Measurements from ENCODE around the gene MAN2B2. TPM values are rescaled to one million over a fixed set of nuclear protein-coding genes. Genes with fewer than 3 reads are reported as not detected.

The MAN2B2 gene
- 12.2 TPM for total RNA-seq

DNA sequence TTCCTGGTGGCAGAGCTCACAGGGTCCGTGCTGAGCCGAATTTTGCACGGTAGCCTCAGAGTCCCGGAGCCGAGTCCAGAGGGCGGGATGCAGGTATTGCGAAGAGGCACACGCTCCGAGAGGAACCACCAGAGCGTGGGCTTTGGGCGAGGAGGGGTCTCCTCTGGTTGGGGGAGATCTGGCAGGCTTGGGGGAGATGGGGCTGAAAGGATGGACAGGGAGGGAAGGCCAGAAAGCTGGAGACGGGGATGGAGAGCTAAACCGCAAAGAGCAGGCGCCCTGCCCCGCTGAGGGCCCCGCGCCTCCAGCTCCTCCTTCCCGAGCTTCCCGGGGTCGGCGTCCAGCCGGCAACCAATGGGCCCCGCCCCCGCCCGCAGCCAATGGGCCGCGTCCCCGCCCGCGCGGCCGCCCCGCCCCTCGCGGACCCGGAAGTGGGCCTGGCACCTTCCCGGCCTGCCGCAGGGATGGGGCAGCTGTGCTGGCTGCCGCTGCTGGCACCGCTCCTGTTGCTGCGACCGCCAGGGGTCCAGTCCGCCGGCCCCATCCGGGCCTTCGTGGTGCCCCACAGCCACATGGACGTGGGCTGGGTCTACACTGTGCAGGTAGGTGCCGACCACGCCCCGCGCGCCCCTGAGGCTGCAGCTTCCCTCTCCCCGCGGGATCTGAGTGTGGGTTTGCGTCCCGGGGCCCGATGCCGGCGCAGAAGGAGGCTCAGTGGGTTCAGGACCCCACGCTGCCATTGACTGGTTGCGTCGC lies at the start of gene MAN2B2:
TSS of gene MAN2B2 (plus strand) at position 443 of the 756 bp plus-strand sequence. CDS start at position 465, 22 bp downstream.

GRCh38 chr4:6640292-6641163 lies 65.5 kb downstream of the MAN2B2 start, which contains the start of gene MRFAP1:
TSS of gene MRFAP1 (plus strand) at chr4:6640685. CDS start at chr4:6640863, 178 bp downstream.

Other genes starting within 250 kb of the MAN2B2 start
- gene PPP2R2C, start 102.6 kb upstream of the MAN2B2 start, total RNA-seq, result 111 TPM
- 216 TPM for gene MRFAP1, start 65.5 kb downstream of the MAN2B2 start, total RNA-seq
- gene S100P, start 118.7 kb downstream of the MAN2B2 start, total RNA-seq, result 0.46 TPM
- gene MRFAP1L1, start 134.7 kb downstream of the MAN2B2 start, total RNA-seq, result 101 TPM
- 9.9 TPM for gene BLOC1S4, start 141.0 kb downstream of the MAN2B2 start, total RNA-seq
- gene KIAA0232, start 207.5 kb downstream of the MAN2B2 start, total RNA-seq, result 66.4 TPM

Measured in diencephalon (tissue), 1 donor.